ENCODE measurements around the gene ANO1.

DNA sequence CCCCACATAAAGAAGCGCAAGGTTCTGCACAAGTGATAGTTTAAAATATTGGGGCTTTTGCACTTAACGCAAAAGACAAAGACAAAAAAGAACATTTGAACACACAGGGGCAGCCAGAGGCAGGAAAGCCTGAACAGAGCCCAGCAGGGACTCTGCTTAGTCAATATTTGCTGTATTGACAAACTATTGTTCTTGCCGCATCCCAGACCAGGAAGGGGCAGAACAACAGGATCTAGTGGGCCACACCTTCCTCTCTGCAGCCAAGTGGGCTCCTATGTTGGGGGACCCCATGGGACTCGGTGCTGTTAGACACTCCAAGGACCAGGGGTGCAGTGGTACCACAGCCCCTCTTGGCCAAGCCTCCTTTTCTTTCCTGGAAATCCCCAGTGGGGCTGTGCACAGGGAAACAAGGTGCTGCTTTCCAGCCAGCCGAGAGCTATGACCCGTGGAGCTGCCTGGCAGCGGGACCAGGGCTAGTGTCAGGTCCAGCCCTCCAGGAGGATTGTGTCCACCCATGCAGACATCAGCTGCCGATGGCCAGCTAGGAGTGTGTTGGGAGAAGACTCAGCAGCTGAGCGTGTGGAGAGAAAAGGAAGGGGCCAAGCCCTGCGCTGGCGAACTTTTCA is 43.3 kb upstream of the ANO1 start:
- TF ChIP-seq, protein P1, sequence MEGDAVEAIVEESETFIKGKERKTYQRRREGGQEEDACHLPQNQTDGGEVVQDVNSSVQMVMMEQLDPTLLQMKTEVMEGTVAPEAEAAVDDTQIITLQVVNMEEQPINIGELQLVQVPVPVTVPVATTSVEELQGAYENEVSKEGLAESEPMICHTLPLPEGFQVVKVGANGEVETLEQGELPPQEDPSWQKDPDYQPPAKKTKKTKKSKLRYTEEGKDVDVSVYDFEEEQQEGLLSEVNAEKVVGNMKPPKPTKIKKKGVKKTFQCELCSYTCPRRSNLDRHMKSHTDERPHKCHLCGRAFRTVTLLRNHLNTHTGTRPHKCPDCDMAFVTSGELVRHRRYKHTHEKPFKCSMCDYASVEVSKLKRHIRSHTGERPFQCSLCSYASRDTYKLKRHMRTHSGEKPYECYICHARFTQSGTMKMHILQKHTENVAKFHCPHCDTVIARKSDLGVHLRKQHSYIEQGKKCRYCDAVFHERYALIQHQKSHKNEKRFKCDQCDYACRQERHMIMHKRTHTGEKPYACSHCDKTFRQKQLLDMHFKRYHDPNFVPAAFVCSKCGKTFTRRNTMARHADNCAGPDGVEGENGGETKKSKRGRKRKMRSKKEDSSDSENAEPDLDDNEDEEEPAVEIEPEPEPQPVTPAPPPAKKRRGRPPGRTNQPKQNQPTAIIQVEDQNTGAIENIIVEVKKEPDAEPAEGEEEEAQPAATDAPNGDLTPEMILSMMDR (IDR thresholded peaks at IDR 0.05): no peak
- no peak for TF ChIP-seq POLR2A (IDR thresholded peaks at IDR 0.05)

All from breast epithelium (tissue), 3 donors.